SK-N-SH treated with all-trans-retinoic acid at 6 μM for 48 hours (cell line): ENCODE measurements around the gene KRT9.
"Not testable (repeated sequence)": the region's sequence is repeated elsewhere in the genome, so short reads cannot be mapped to it uniquely, and the experiment has no call there.

ENCODE experiments used
- ATAC-seq: fragments of 200-7000 bp; cut with Tn5 transposase; 3 replicates; pipeline ENCODE4 v1.9.1; 2020; ENCODE audit warnings: mild to moderate bottlenecking, moderate library complexity
- ARNTL ChIP-seq: fragments of 450-650 bp; formaldehyde crosslinking; IDR thresholded peaks from 2 replicates; pipeline ENCODE4 v1.5.0; 2020; ENCODE audit warnings: low read depth, mild to moderate bottlenecking, moderate library complexity, borderline replicate concordance
- BACH2 ChIP-seq: fragments of 250-450 bp; sonication (Bioruptor Pico); IDR thresholded peaks from 2 replicates; pipeline ENCODE4 v1.9.0; 2021; ENCODE audit warnings: mild to moderate bottlenecking, borderline replicate concordance
- CSDC2 ChIP-seq: fragments of 250-450 bp; sonication (Bioruptor Pico); IDR thresholded peaks from 2 replicates; pipeline ENCODE4 v1.5.0; 2020; ENCODE audit warnings: mild to moderate bottlenecking, moderate library complexity
- CSRNP3 ChIP-seq: fragments of 250-450 bp; sonication (Bioruptor Pico); IDR thresholded peaks from 2 replicates; pipeline ENCODE4 v1.5.1; 2021; ENCODE audit warnings: mild to moderate bottlenecking, moderate library complexity
- ESRRG ChIP-seq: fragments of 250-450 bp; sonication (Bioruptor Pico); IDR thresholded peaks from 2 replicates; pipeline ENCODE4 v1.6.1; 2021; ENCODE audit warnings: mild to moderate bottlenecking
- GLIS3 ChIP-seq: fragments of 250-450 bp; sonication (Bioruptor Pico); IDR thresholded peaks from 2 replicates; pipeline ENCODE4 v1.5.0; 2020; ENCODE audit warnings: mild to moderate bottlenecking, moderate library complexity
- ISL1 ChIP-seq: fragments of 250-450 bp; sonication (Bioruptor Pico); IDR thresholded peaks from 2 replicates; pipeline ENCODE4 v2.1.2; 2022; ENCODE audit warnings: mild to moderate bottlenecking, moderate library complexity
- OSR1 ChIP-seq: fragments of 250-450 bp; sonication (Bioruptor Pico); IDR thresholded peaks from 2 replicates; pipeline ENCODE4 v1.8.0; 2022; ENCODE audit warnings: moderate library complexity, mild to moderate bottlenecking, inconsistent platforms
- PPARA ChIP-seq: fragments of 250-450 bp; sonication (Bioruptor Pico); IDR thresholded peaks from 2 replicates; pipeline ENCODE4 v1.5.0; 2020; ENCODE audit warnings: mild to moderate bottlenecking, borderline replicate concordance
- RARB ChIP-seq: fragments of 250-450 bp; sonication (Bioruptor Pico); IDR thresholded peaks from 2 replicates; pipeline ENCODE4 v1.8.0; 2021; ENCODE audit warnings: mild to moderate bottlenecking, moderate library complexity
- TCF4 ChIP-seq: fragments of 250-450 bp; sonication (Bioruptor Pico); IDR thresholded peaks from 2 replicates; pipeline ENCODE4 v1.8.0; 2021; ENCODE audit warnings: mild to moderate bottlenecking, moderate library complexity, borderline replicate concordance
- TOX ChIP-seq: fragments of 250-450 bp; sonication (Bioruptor Pico); IDR thresholded peaks from 2 replicates; pipeline ENCODE4 v1.8.0; 2021; ENCODE audit warnings: mild to moderate bottlenecking, moderate library complexity, borderline replicate concordance
- ZC3H10 ChIP-seq: fragments of 250-450 bp; sonication (Bioruptor Pico); IDR thresholded peaks from 2 replicates; pipeline ENCODE4 v1.5.1; 2021; ENCODE audit warnings: mild to moderate bottlenecking, moderate library complexity
- ZFP3 ChIP-seq: fragments of 250-450 bp; sonication (Bioruptor Pico); IDR thresholded peaks from 2 replicates; pipeline ENCODE4 v1.5.0; 2020; ENCODE audit warnings: mild to moderate bottlenecking, moderate library complexity
- ZFP30 ChIP-seq: fragments of 450-650 bp; formaldehyde crosslinking; IDR thresholded peaks from 2 replicates; pipeline ENCODE4 v1.5.0; 2022; ENCODE audit warnings: mild to moderate bottlenecking, moderate library complexity
- ZNF565 ChIP-seq: fragments of 450-650 bp; formaldehyde crosslinking; conservative IDR thresholded peaks from 2 replicates; pipeline ENCODE4 v1.5.0; 2020; ENCODE audit warnings: low read depth, mild to moderate bottlenecking, moderate library complexity
- ZNF70 ChIP-seq: fragments of 450-650 bp; formaldehyde crosslinking; IDR thresholded peaks from 2 replicates; pipeline ENCODE4 v1.5.0; 2020; ENCODE audit warnings: mild to moderate bottlenecking, moderate library complexity
- ZNF8 ChIP-seq: fragments of 450-650 bp; formaldehyde crosslinking; IDR thresholded peaks from 2 replicates; pipeline ENCODE4 v1.5.0; 2020; ENCODE audit warnings: mild to moderate bottlenecking, moderate library complexity
- TF ChIP-seq, protein P1 (sequence below): fragments of 250-450 bp; sonication (Bioruptor Pico); IDR thresholded peaks from 2 replicates; pipeline ENCODE4 v1.8.0; 2020; ENCODE audit warnings: mild to moderate bottlenecking, moderate library complexity, borderline replicate concordance
- TF ChIP-seq, protein P2 (sequence below): fragments of 250-450 bp; sonication (Bioruptor Pico); IDR thresholded peaks from 2 replicates; pipeline ENCODE4 v1.5.0; 2020; ENCODE audit warnings: mild to moderate bottlenecking, moderate library complexity

The KRT9 gene

GRCh38 chr17:41619927-41620582 lies 48.2 kb upstream of the KRT9 start:
- ATAC-seq = not testable (repeated sequence)

GRCh38 chr17:41619036-41619926 lies 47.4 kb upstream of the KRT9 start:
- no peak for ATAC-seq
- TF ChIP-seq GLIS3 (CRISPR knock-in tag) (no peak), PPARA (no peak), ESRRG (CRISPR knock-in tag) (no peak), CSRNP3 (CRISPR knock-in tag) (no peak), OSR1 (CRISPR knock-in tag) (no peak), ZNF565 (CRISPR knock-in tag) (no peak), ZFP30 (CRISPR knock-in tag) (no peak), BACH2 (CRISPR knock-in tag) (no peak), ZC3H10 (CRISPR knock-in tag) (no peak), RARB (CRISPR knock-in tag) (no peak), TCF4 (CRISPR knock-in tag) (no peak)
- TF ChIP-seq, protein P1, sequence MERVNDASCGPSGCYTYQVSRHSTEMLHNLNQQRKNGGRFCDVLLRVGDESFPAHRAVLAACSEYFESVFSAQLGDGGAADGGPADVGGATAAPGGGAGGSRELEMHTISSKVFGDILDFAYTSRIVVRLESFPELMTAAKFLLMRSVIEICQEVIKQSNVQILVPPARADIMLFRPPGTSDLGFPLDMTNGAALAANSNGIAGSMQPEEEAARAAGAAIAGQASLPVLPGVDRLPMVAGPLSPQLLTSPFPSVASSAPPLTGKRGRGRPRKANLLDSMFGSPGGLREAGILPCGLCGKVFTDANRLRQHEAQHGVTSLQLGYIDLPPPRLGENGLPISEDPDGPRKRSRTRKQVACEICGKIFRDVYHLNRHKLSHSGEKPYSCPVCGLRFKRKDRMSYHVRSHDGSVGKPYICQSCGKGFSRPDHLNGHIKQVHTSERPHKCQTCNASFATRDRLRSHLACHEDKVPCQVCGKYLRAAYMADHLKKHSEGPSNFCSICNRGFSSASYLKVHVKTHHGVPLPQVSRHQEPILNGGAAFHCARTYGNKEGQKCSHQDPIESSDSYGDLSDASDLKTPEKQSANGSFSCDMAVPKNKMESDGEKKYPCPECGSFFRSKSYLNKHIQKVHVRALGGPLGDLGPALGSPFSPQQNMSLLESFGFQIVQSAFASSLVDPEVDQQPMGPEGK (CRISPR knock-in tag) = no peak
- TF ChIP-seq, all 23 proteins: peak for 0

- TF ChIP-seq, protein P1 (CRISPR knock-in tag) = no peak
- TF ChIP-seq RARB (CRISPR knock-in tag) (no peak), ISL1 (CRISPR knock-in tag) (no peak), TOX (CRISPR knock-in tag) (no peak), ZC3H10 (CRISPR knock-in tag) (no peak), CSDC2 (no peak), ZNF8 (CRISPR knock-in tag) (no peak), ESRRG (CRISPR knock-in tag) (no peak), ZNF565 (CRISPR knock-in tag) (no peak), ZNF70 (CRISPR knock-in tag) (no peak), ZFP30 (CRISPR knock-in tag) (no peak), ZFP3 (CRISPR knock-in tag) (no peak), ARNTL (CRISPR knock-in tag) (no peak), BACH2 (CRISPR knock-in tag) (no peak)
- TF ChIP-seq, protein P2, sequence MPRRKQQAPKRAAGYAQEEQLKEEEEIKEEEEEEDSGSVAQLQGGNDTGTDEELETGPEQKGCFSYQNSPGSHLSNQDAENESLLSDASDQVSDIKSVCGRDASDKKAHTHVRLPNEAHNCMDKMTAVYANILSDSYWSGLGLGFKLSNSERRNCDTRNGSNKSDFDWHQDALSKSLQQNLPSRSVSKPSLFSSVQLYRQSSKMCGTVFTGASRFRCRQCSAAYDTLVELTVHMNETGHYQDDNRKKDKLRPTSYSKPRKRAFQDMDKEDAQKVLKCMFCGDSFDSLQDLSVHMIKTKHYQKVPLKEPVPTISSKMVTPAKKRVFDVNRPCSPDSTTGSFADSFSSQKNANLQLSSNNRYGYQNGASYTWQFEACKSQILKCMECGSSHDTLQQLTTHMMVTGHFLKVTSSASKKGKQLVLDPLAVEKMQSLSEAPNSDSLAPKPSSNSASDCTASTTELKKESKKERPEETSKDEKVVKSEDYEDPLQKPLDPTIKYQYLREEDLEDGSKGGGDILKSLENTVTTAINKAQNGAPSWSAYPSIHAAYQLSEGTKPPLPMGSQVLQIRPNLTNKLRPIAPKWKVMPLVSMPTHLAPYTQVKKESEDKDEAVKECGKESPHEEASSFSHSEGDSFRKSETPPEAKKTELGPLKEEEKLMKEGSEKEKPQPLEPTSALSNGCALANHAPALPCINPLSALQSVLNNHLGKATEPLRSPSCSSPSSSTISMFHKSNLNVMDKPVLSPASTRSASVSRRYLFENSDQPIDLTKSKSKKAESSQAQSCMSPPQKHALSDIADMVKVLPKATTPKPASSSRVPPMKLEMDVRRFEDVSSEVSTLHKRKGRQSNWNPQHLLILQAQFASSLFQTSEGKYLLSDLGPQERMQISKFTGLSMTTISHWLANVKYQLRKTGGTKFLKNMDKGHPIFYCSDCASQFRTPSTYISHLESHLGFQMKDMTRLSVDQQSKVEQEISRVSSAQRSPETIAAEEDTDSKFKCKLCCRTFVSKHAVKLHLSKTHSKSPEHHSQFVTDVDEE (CRISPR knock-in tag) = no peak
- no peak for ATAC-seq
Observed at GRCh38 chr17:41618341-41619035, 46.6 kb upstream of the KRT9 start.
